K562 (cell line): Measurements from ENCODE around the gene GFI1B. TPM values are rescaled to one million over a fixed set of nuclear protein-coding genes. Genes with fewer than 3 reads are reported as not detected.

Experiments used
- ARID3B ChIP-seq: fragments of 250-450 bp; sonication (Bioruptor Pico); IDR thresholded peaks from 2 replicates; pipeline ENCODE4 v1.4.0; 2020; ENCODE audit warnings: borderline replicate concordance
- BRF2 ChIP-seq: IDR thresholded peaks from 3 replicates; pipeline ENCODE4 v1.6.1; 2011; ENCODE audit warnings: borderline replicate concordance, mild to moderate bottlenecking; ENCODE audit not compliant: insufficient read length, insufficient read depth
- CUX1 ChIP-seq: fragments of 200-800 bp; sonication (Bioruptor generic); IDR thresholded peaks from 2 replicates; pipeline ENCODE4 v1.6.1; 2016; ENCODE audit warnings: missing genetic modification characterization, missing compliant biosample characterization
- ERF ChIP-seq: fragments of 450-650 bp; formaldehyde crosslinking; IDR thresholded peaks from 2 replicates; pipeline ENCODE4 v1.4.0; 2020; ENCODE audit warnings: mild to moderate bottlenecking, mixed read lengths
- FOXK1 ChIP-seq: sonication (generic); formaldehyde crosslinking; IDR thresholded peaks from 2 replicates; pipeline ENCODE4 v1.8.0; 2022; ENCODE audit warnings: missing genetic modification reagents, mild to moderate bottlenecking, borderline replicate concordance
- GATA2 ChIP-seq: sonication (generic); formaldehyde crosslinking; IDR thresholded peaks from 2 replicates; pipeline ENCODE4 v1.4.0; 2020; ENCODE audit warnings: mild to moderate bottlenecking, missing genetic modification reagents
- HINFP ChIP-seq: fragments of 450-650 bp; conservative IDR thresholded peaks from 2 replicates; pipeline ENCODE4 v1.6.1; 2016; ENCODE audit warnings: missing genetic modification characterization, low read depth, mild to moderate bottlenecking, control low read depth, missing compliant biosample characterization
- JUND ChIP-seq, 2 experiments: IDR thresholded peaks; 2 replicates in 1 of 2; 3 replicates in 1 of 2; pipeline ENCODE4 v1.6.1; 2011; ENCODE audit warnings: borderline replicate concordance in 2 of 2, low read depth in 2 of 2, low read length in 2 of 2, improper control_type of control experiment in 1 of 2, missing biosample characterization in 1 of 2, missing genetic modification characterization in 1 of 2, missing genetic modification reagents in 1 of 2
- NR2F6 ChIP-seq: fragments of 450-650 bp; formaldehyde crosslinking; IDR thresholded peaks from 2 replicates; pipeline ENCODE4 v1.4.0; 2020; ENCODE audit warnings: mild to moderate bottlenecking
- PTBP1 ChIP-seq: fragments of 200-400 bp; formaldehyde crosslinking; IDR thresholded peaks from 2 replicates; pipeline ENCODE4 v1.6.1; 2017; ENCODE audit warnings: low read depth, low read length
- PURB ChIP-seq: sonication (generic); formaldehyde crosslinking; IDR thresholded peaks from 2 replicates; pipeline ENCODE4 v1.9.0; 2021; ENCODE audit warnings: low read depth, mild to moderate bottlenecking, missing genetic modification reagents
- SREBF1 ChIP-seq: fragments of 150-350 bp; IDR thresholded peaks from 2 replicates; pipeline ENCODE4 v1.6.1; 2014; ENCODE audit warnings: antibody characterized with exemption, low read depth, low read length, borderline replicate concordance
- STAT5B ChIP-seq: fragments of 250-450 bp; sonication (Bioruptor Pico); IDR thresholded peaks from 2 replicates; pipeline ENCODE4 v1.8.0; 2021; ENCODE audit warnings: mild to moderate bottlenecking, inconsistent platforms
- ZNF589 ChIP-seq: fragments of 200-800 bp; sonication (Bioruptor generic); IDR thresholded peaks from 2 replicates; pipeline ENCODE4 v1.6.1; 2016; ENCODE audit warnings: low read depth, missing genetic modification characterization, missing compliant biosample characterization
- polyA plus RNA-seq, 8 experiments: library from polyadenylated mRNA; depleted of rRNA in 4 of 8; stranded (reverse) in 5 of 8; unstranded in 3 of 8; fragments of >200 nt; fragmentation: Nextera tagmentation in 2 of 8; fragmentation: Illumina TruSeq in 1 of 8; extraction: Ambion mirVana in 2 of 8; extraction: Trizol in 1 of 8; gene quantifications; 2 replicates each; pipeline versions ENCODE4 v1.2.1 to v1.2.3, GENCODE V29; 2011 to 2014; ENCODE audit warnings: inconsistent platforms in 1 of 8, missing spikeins in 1 of 8
- total RNA-seq, 7 experiments: library from RNA; depleted of rRNA in 6 of 7; stranded (reverse); fragments of >200 nt in 6 of 7; fragmentation: Illumina TruSeq in 2 of 7; extraction: Trizol in 2 of 7; gene quantifications; 2 replicates each; pipeline versions ENCODE4 v1.2.1 to v1.2.3, GENCODE V29; 2011 to 2021; ENCODE audit warnings: low replicate concordance in 1 of 7

Gene GFI1B
- total and polyA plus RNA-seq, 9 of the 15 experiments (the other 6 are each of a cell fraction or from before 2014, with no cell fraction given), result 8.0 to 75.7 (median 34.5) TPM

GRCh38 chr9:132998831-132999635, 20.5 kb downstream of the GFI1B start (continued):
- no peak for TF ChIP-seq PURB (CRISPR knock-in tag)
- TF ChIP-seq PTBP1, result no peak
- no peak for TF ChIP-seq HINFP (tag)
- no peak; the same call in 1 of the 2 replicates for TF ChIP-seq ARID3B
- TF ChIP-seq ZNF589 (CRISPR knock-in tag), result peak; percentile 50; the same call in 1 of the 2 replicates
- no peak for TF ChIP-seq BRF2
- TF ChIP-seq CUX1 (CRISPR knock-in tag), result no peak
- TF ChIP-seq FOXK1 (CRISPR knock-in tag), result no peak
- TF ChIP-seq ERF (CRISPR knock-in tag), result no peak
- no peak for TF ChIP-seq SREBF1
- TF ChIP-seq JUND (IDR thresholded peaks at IDR 0.05; ENCODE audit: borderline replicate concordance, low read depth, low read length), result no peak
- peak; percentile 52; the same call in 1 of the 3 replicates for TF ChIP-seq JUND (tag; IDR thresholded peaks at IDR 0.05; ENCODE audit: borderline replicate concordance, low read depth, low read length)
- peak; percentile 88 for TF ChIP-seq GATA2
- TF ChIP-seq STAT5B (CRISPR knock-in tag), result no peak
- TF ChIP-seq NR2F6 (CRISPR knock-in tag), result no peak
